GM18519 (cell line): ENCODE data around the gene R3HDM1.
"Not testable (repeated sequence)": the region's sequence is repeated elsewhere in the genome, so short reads cannot be mapped to it uniquely, and the experiment has no call there.

ENCODE experiments used
- ATAC-seq: cut with Tn5 transposase; IDR thresholded peaks from one replicate; pipeline ENCODE4 v1.9.1; 2021; ENCODE audit warnings: mild to moderate bottlenecking, moderate library complexity; ENCODE audit not compliant: unreplicated experiment, low FRiP score

R3HDM1 gene

DNA sequence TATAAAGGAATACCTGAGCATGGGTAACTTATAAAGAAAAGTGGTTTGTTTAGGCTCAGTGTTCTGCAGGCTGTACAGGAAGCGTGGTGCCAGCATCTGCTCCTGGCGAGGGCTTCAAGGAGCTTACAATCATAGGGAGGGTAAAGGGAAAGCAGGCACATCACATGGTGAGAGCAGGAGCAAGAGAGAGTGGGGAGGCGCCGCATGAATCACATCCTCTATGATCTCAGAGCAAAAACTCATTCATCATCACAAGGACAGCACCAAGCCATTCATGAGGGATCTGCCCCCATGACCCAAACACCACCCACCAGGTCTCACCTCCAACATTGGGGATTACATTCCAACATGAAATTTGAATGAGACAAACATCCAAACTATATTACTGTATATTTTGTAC is 32.5 kb downstream of the R3HDM1 start:
- ATAC-seq = no peak

- ATAC-seq = no peak
These were observed 39.6 kb downstream of the R3HDM1 start for GRCh38 chr2:135570884-135571283.

- no peak for ATAC-seq
These were observed 42.3 kb downstream of the R3HDM1 start for GRCh38 chr2:135573620-135574019.

DNA sequence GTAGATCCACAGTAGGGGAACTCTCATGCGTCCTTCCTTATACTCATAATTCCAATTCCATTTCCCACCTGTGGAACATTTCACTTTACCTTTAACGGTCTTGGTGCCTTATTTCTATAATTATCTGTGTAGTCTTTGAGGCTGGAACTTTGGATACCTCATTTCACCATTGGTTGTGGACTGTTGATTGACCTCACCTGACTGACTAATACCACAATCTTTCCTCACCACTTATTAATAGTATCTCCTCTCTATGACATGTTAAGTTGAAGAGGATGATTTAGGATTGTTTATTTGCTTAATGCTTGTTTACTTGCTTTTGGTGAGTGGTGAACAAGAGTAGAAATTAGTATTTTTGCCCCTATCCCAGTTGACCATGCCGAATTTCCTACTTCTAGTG is 50.0 kb downstream of the R3HDM1 start:
- ATAC-seq = no peak

DNA sequence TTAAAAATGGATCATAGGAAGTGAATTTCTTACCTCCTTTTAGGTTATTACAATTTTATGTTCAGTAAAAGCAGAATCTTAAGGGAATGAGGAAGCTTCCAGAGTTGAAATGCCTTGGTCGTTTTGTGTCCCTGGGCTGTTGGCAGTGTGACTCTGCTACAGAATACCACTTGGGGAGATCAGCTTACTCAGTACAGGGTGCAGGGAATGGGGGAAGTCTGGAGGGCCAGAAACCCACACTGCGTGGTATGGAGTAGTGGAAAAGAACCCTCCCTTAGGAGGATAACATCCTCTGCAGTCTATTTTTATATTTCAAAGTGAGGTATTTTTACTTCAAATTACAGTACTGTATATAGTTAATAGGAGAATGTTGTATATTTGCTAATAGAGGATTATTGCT is 51.1 kb downstream of the R3HDM1 start:
- no peak for ATAC-seq

DNA sequence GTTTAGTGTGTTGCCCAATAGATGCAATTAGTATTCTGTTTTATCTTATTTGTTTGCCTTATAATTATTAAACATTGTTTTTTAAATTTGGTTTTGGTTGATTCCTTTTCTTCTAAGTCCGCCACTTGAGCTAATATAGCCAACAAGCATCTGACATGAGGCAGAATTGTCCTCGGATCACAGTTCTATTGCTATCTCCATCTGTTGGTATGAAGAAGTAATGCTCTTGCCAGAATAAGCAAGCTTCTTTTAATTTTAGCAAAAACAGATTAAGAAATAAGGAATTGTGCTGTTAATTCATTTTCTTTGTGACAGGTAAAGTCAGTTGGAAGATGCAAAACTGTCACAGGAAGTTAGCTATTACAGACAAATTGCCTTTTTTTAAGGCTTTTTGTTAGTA is 54.3 kb downstream of the R3HDM1 start:
- no peak for ATAC-seq

- ATAC-seq = no peak
These were observed 54.9 kb downstream of the R3HDM1 start for GRCh38 chr2:135586148-135586547.

- ATAC-seq = no peak
These were observed 56.7 kb downstream of the R3HDM1 start for GRCh38 chr2:135587958-135588357.

- ATAC-seq = no peak
These were observed 59.5 kb downstream of the R3HDM1 start for GRCh38 chr2:135590619-135591260.

GRCh38 chr2:135600915-135601314 is 69.6 kb downstream of the R3HDM1 start:
- no peak for ATAC-seq

- ATAC-seq = no peak
These were observed 72.3 kb downstream of the R3HDM1 start for GRCh38 chr2:135603543-135603942.

- no peak for ATAC-seq
These were observed 76.3 kb downstream of the R3HDM1 start for GRCh38 chr2:135607561-135607960.

GRCh38 chr2:135612319-135612718 is 81.0 kb downstream of the R3HDM1 start:
- no peak for ATAC-seq

DNA sequence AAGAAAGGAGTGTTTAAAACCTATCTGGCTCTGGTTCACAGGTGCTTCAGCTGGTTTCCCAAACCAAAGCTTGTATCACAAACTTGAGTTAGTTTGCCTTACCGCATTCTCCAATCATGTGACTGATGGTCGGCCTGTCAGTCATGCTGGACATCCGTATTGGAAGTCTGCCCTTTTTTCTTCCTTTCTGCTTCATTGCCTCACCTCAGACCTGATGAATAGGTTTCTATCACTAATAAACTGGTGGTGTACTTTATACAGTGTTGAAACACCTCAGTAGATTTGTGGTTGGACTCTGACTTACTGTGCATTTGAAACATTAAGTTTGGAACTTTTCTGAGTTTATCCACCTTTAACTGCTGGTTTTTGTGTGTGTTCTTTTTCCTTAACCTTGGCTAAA is 84.1 kb downstream of the R3HDM1 start:
- ATAC-seq = no peak

- ATAC-seq = no peak
These were observed 86.3 kb downstream of the R3HDM1 start for GRCh38 chr2:135617501-135618015.

- no peak for ATAC-seq
These were observed 88.9 kb downstream of the R3HDM1 start for GRCh38 chr2:135620198-135620597.

DNA sequence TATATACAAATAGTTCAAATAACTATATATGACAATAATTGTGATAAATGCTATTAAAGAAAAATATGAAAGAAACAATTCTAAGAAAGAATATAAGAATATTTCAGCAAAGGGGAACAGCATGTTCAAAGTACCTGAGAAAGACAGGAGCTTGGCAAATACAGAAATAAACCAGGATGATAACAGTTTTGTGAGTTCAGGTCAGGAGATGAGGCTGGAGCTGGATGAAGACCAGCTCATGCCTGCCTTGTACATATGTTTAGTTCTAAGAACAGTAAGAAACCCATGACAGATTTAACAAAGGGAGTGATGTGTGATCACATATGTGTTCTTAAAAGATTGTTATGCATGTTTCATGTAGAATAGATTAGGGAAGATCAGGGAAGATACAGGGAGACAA is 98.2 kb downstream of the R3HDM1 start:
- ATAC-seq = no peak

DNA sequence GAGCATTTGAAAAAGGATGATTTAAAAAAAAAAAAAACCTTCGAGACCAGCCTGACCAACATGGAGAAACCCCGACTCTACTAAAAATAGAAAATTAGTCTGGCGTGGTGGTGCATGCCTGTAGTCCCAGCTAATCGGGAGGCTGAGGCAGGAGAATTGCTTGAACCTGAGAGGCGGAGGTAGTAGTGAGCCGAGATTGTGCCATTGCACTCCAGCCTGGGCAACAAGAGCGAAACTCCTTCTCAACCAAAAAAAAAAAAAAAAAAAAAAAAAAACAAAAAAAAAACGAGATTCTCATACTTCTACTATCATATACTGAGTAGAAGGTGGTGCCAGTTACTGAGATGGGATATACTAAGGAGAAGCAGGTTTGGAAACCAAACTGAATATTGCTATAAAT is 98.8 kb downstream of the R3HDM1 start:
- not testable (repeated sequence) for ATAC-seq

DNA sequence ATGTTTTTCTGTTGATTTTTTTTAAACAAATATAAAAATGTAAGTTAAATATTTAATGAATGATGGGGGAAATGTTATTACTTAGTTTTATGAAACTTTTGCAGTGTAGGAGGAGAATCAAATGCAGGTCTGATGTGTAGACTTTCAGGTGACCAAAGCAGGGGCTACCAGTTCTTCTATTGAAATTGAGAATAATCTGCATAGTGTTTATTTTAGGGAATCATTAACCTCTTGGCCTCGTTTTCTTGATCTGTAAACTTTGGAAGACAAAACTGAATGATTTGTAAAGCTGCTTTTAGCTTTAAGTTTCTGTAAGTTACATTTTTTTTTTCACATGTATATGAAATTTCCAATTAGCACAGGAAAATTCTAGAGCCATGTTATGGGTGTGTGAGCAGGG is 99.2 kb downstream of the R3HDM1 start:
- ATAC-seq = no peak

DNA sequence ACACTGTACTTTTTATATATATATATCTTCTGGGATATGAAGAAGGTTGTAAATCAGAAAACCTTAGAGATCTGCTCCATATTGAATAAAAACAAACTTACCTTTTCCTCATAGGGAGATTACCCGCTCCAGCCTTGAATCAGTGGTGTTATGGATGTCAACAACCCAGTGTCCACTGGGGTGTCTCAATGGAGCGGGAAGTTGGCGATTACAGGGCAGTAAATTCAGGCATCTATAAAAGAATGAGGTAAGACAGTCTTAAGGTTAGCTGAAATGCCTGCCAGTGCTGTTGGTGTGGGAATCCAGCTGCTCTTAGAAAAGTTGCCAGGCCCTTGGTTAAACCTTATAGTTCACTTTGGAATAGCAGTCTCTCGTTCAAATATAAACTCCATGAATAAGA is 102.3 kb downstream of the R3HDM1 start:
- no peak for ATAC-seq

DNA sequence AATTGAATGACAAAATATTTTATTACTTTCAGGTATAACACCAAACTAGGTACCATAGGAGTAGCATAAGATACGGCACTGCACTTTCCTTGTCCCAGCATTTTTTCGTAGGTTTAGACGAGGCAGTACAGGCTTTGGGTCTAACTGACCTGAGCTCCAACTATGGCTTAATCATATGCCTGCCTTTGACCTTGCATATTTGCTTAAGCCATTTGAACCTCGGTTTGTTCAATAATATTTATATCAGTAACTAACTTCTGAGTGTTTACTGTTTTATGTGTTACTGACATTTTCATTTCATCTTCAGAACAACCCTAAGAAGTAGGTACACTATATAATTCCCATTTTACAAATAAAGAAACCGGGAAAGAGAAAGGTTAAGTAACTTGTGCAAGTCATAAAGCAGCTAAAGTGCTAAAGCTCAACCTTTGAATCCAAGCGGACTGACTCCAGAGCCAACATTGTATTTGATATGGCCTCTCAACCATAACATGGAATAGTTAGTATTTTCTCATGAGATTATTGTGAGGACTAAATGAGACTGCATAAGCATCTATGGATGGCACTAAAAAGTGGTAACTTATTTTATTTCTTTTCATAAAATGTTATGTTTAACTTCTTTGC is 104.0 kb downstream of the R3HDM1 start:
- ATAC-seq = no peak

DNA sequence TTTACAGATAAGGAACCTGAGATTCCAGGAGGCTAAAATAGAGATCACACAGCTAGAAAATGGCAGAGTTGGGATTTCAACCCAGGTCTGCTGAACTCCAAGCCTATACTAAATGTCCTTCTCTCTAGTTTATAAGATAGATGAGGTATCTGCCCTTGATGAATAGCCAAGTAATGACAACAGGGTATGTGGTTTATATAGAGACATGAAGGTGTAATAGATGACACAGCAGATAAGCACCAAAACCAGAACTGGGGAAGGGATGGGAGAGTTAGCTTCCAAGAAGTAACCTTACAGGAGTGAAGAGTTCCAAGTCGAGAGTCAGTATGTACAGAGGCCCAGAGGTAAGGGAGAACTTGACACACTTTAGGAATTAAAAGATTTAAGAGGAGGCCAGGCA is 105.7 kb downstream of the R3HDM1 start:
- ATAC-seq = no peak
